Measurements from ENCODE around the gene RFX5.
"Not testable (repeated sequence)": the region's sequence is repeated elsewhere in the genome, so short reads cannot be mapped to it uniquely, and the experiment has no call there.

The RFX5 gene

DNA sequence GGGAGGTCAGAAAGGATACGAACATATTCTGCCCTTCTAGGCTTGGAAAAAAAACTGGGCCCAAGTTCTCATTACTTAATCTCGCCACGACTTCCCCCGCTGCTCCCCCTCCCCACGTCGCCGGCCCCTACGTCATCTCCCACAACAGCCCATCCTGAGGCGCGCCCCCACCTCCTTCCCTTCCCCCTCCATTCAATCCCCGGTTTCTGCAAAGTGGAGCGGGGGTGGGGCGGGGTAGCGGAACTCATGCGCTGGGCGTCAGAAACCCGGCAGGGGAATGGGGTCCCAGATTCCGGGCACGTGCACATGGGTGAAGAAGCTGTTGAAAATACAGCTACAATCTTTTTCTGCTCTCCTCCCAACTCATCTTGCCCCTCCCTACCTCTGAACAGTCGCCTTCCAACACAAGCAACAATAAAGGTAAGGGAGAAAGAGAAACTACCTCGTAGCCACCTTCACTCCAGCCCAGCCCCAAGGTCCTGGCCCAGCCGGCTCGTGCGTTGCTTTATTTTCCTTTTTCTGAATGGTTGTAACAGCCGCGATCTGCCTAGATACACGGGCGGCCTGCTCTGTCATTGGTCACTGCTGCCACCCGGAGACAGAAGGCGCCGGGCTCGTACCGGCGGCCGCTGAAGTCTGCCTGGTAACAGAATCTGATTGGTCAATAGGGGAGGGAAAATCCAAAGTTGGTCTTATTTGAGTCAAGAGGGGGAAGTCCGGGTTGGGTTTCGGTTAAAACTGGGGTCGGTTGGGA, at the start of gene RFX5:
Gene RFX5, minus strand, starts transcription at position 484 of the 754 bp plus-strand sequence. CDS start 932 bp downstream, outside the sequence.
- H3K9me3 Mint-ChIP-seq, result peaks cover 2% of the 10 kb centered on the region
- H3K27me3 Mint-ChIP-seq, result no peaks in the 10 kb centered on the region
- peak; percentile 98 for ATAC-seq
- H3K4me1 Mint-ChIP-seq, result peaks cover 54% of the 10 kb centered on the region
- H3K4me3 Mint-ChIP-seq, result peak within 1 kb of the TSS; percentile 92
- peaks cover 45% of the 10 kb centered on the region for H3K36me3 Mint-ChIP-seq
- H3K27ac Mint-ChIP-seq, result peak within 1 kb of the TSS; percentile 99

DNA sequence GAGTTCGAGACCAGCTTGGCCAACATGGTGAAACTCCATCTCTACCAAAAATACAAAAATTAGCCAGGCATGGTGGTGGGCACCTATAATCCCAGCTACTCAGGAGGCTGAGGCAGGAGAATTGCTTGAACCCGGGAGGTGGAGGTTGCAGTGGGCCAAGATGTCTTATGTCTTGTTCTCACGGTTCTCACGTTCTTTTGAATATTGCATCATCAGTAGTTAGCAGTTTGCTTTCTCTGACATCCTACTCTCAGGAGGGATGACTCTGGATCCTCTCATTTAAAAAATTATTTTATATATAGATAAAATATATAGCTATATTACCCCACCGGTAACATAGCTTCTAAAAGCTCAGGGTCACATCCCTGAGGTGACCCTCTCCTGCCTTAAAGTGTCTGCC, 49.2 kb upstream of the RFX5 start:
- not testable (repeated sequence) for H3K9me3 Mint-ChIP-seq

DNA sequence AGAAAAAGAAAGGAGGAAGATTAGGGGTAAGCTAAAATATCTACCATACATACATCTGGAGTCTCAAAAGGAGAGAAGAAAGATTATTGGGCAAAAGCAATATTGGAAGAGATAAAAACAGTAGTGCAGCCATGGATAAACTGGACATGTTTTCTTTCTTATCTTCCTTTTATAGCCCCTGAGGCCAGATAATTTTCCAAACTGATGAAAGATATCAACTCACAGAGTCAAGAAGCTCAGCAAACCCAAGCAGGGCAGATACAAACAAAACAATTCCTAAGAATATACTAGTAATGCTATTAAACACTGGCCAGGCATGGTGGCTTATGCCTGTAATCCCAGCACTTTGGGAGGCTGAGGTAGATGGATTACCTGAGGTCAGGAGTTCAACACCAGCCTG, 46.5 kb upstream of the RFX5 start:
- H3K36me3 Mint-ChIP-seq, result no peaks in the 10 kb centered on the region
- H3K27me3 Mint-ChIP-seq, result no peaks in the 10 kb centered on the region
- ATAC-seq, result no peak
- no peaks in the 10 kb centered on the region for H3K9me3 Mint-ChIP-seq
- no peak overlapping the region for H3K27ac Mint-ChIP-seq
- H3K4me1 Mint-ChIP-seq, result no peaks in the 10 kb centered on the region
- H3K4me3 Mint-ChIP-seq, result no peak overlapping the region

More for the DNA sequence above, 49.2 kb upstream of the RFX5 start:
- not testable (repeated sequence) for H3K27me3 Mint-ChIP-seq, ATAC-seq, H3K4me3 Mint-ChIP-seq, H3K27ac Mint-ChIP-seq
- H3K36me3 Mint-ChIP-seq, result peaks cover 20% of the 10 kb centered on the region
- H3K4me1 Mint-ChIP-seq, result peaks cover 20% of the 10 kb centered on the region

DNA sequence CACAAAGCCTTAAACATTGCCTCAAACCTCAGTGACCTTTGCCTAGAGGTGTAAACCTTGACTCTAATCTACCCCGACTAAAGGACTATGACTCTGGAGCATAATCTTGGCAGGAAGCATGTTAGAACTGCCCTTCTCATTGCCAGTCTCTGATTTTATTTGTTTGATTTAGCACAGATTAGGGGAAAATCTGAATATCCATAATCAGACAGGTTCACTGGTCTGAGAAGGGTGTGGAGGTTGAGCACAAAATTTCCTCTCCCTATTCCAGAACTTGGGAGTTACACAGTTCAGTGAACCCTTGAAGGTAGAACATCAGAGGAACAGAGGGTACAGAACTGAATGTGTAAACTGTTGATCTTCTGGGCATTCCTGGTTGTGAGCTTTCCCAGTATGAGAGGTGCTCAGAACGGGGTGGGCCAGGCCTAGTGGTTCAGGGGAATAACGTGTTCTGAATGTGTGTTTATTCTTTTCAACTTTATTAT, 44.1 kb upstream of the RFX5 start:
- Mint-ChIP-seq H3K4me1 (no peaks in the 10 kb centered on the region), H3K9me3 (no peaks in the 10 kb centered on the region), H3K36me3 (no peaks in the 10 kb centered on the region), H3K4me3 (no peak overlapping the region), H3K27ac (no peak overlapping the region), H3K27me3 (no peaks in the 10 kb centered on the region)
- no peak for ATAC-seq

GRCh38 chr1:151390221-151391078, 43.4 kb upstream of the RFX5 start:
- H3K36me3 Mint-ChIP-seq, H3K27ac Mint-ChIP-seq, ATAC-seq, H3K9me3 Mint-ChIP-seq, H3K4me1 Mint-ChIP-seq, H3K27me3 Mint-ChIP-seq, H3K4me3 Mint-ChIP-seq: not testable (repeated sequence)

DNA sequence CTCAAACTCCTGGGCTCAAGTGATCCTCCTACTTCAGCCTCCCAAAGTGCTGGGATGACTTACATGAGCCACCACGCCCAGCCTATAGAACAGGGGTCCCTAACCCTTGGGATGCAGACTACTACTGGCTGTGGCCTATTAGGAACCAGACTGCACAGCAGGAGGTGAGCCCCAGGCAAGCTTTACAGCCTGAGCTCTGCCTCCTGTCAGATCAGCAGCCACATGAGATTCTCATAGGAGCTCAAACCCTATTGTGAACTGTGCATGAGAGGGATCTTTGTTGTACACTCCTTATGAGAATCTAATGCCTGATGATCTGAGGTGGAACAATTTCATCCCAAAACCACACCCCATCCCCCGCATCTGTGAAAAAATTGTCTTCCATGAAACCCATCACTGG, 39.0 kb upstream of the RFX5 start:
- Mint-ChIP-seq H3K36me3 (no peaks in the 10 kb centered on the region), H3K9me3 (no peaks in the 10 kb centered on the region), H3K27me3 (no peaks in the 10 kb centered on the region), H3K4me3 (no peak overlapping the region), H3K27ac (no peak overlapping the region), H3K4me1 (no peaks in the 10 kb centered on the region)
- no peak for ATAC-seq

DNA sequence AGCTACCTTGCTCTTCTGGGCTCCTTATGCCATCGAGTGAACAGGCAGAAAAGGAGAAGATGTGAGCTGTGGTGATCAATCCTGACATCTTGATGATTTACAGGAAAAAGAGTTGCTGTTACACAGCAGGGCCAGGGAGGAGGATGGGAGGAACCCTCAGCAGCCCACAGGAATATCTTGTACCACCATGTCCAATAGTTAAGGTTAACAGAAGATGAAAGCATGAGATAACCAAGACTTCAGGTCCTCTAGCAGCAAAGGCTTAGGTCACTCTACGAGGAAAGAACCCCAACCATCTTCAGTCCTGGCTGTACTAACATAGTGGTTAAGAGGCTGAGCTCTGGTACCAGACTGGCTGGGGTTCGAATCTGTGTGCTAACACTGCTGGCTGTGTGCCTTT, 37.5 kb upstream of the RFX5 start:
- no peak overlapping the region for H3K27ac Mint-ChIP-seq
- ATAC-seq, result no peak
- no peaks in the 10 kb centered on the region for H3K27me3 Mint-ChIP-seq
- no peaks in the 10 kb centered on the region for H3K4me1 Mint-ChIP-seq
- H3K9me3 Mint-ChIP-seq, result no peaks in the 10 kb centered on the region
- no peak overlapping the region for H3K4me3 Mint-ChIP-seq
- no peaks in the 10 kb centered on the region for H3K36me3 Mint-ChIP-seq

- H3K36me3 Mint-ChIP-seq, result no peaks in the 10 kb centered on the region
- H3K4me1 Mint-ChIP-seq, result no peaks in the 10 kb centered on the region
- H3K4me3 Mint-ChIP-seq, result no peak overlapping the region
- H3K9me3 Mint-ChIP-seq, result no peaks in the 10 kb centered on the region
- ATAC-seq, result no peak
- no peak overlapping the region for H3K27ac Mint-ChIP-seq
- no peaks in the 10 kb centered on the region for H3K27me3 Mint-ChIP-seq
Observed at GRCh38 chr1:151377150-151377884, 30.3 kb upstream of the RFX5 start.

- Mint-ChIP-seq H3K4me1 (no peaks in the 10 kb centered on the region), H3K36me3 (no peaks in the 10 kb centered on the region), H3K27ac (no peak overlapping the region), H3K27me3 (no peaks in the 10 kb centered on the region), H3K9me3 (no peaks in the 10 kb centered on the region), H3K4me3 (no peak overlapping the region)
- ATAC-seq, result no peak
Observed at GRCh38 chr1:151373196-151373595, 26.1 kb upstream of the RFX5 start.

DNA sequence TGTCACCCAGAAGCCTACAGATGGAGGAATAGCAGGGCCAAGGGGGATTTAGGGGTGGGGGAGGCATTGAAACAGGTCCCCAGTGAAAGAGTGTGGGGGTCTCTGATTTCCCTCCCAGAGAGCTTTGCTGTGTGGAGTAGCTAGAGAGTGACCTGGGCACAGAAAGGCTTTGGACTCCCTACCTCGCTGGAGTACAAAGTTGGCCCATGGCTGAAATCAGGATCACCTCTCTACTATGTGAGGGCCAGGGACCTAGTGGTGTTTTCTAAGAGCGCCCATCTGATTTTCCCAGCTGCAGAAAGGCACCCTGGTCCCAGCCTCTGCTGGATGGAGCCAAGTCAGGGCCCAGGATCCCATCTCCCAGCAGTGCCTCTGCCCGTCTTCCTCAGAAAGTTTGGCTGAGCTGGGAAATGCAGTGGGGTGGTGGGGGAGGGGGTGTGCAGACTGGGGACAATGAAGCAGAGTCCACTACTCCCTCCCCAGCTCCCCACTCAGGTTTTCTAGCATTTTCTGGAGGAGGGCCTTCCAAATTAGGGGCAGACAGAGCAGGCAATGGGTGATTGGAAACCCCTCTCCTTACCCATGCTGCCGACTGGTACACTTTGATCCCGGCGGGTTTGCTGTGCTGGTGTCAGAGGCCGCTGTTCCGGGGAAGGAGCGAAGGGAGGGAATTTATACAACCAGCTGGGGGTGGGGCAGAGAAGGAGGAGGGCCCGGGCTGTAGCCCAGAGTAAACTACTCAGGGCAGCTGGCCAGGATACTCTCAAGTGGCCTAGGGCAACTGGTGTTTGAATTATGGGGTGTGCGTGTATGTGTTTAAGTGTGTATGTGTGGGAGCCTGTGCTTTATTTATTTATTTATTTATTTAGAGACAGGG, 25.2 kb upstream of the RFX5 start, which contains the start of gene SELENBP1:
Gene SELENBP1, minus strand, starts transcription at position 648 of the 877 bp plus-strand sequence. Its CDS starts 64 bp downstream, at position 584.
- Mint-ChIP-seq H3K36me3 (no peaks in the 10 kb centered on the region), H3K9me3 (no peaks in the 10 kb centered on the region), H3K4me1 (no peaks in the 10 kb centered on the region), H3K27ac (peak within 1 kb of the TSS; percentile 5), H3K4me3 (no peak within 1 kb of the TSS), H3K27me3 (no peaks in the 10 kb centered on the region)
- peak; percentile 17 for ATAC-seq

- H3K9me3 Mint-ChIP-seq, result no peaks in the 10 kb centered on the region
- H3K36me3 Mint-ChIP-seq, result no peaks in the 10 kb centered on the region
- H3K27me3 Mint-ChIP-seq, result no peaks in the 10 kb centered on the region
- H3K4me1 Mint-ChIP-seq, result no peaks in the 10 kb centered on the region
- peak overlapping the region; percentile 5 for H3K27ac Mint-ChIP-seq
- H3K4me3 Mint-ChIP-seq, result no peak overlapping the region
- no peak for ATAC-seq
Observed at GRCh38 chr1:151371370-151372057, 24.5 kb upstream of the RFX5 start.

DNA sequence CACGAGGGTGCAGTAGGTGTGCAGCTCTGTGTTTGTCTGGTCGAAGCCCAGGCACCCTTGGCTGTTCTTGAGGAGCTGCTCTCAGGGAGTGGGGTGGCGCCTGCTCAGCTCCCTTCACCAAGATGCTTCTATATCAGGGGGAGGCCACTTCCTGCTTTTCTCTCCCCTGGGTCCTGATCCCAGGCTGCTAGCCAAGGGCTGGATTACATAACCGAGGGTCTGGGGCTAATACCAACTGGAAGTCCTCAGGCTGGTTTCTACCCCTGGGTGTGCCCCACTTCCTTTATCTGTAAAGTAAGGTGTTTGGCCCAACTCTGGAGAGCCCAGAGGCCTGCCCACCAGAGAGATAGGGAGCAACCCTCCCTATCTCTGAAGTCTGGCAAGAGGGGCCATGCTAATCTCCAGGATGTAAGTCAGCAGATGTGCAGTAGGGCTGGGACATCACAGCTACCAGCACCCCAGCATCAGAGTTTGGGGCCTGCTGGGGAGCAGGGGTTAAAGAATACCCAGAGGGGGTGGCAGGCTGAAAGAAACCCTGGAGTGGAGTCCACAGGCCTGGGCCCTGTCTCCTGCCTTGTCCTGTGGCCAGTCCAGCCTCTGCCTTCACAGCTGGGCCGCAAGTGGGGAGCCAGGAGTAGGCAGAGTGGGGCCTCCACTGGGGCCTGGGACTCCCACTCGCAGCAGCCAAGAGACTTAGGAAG, 23.3 kb upstream of the RFX5 start:
- Mint-ChIP-seq H3K4me1 (no peaks in the 10 kb centered on the region), H3K4me3 (no peak overlapping the region), H3K27ac (no peak overlapping the region), H3K27me3 (no peaks in the 10 kb centered on the region), H3K9me3 (no peaks in the 10 kb centered on the region), H3K36me3 (no peaks in the 10 kb centered on the region)
- no peak for ATAC-seq

GRCh38 chr1:151369621-151370048, 22.6 kb upstream of the RFX5 start:
- ATAC-seq, result no peak
- Mint-ChIP-seq H3K36me3 (no peaks in the 10 kb centered on the region), H3K9me3 (no peaks in the 10 kb centered on the region), H3K4me1 (no peaks in the 10 kb centered on the region), H3K27ac (no peak overlapping the region), H3K4me3 (no peak overlapping the region), H3K27me3 (no peaks in the 10 kb centered on the region)

Measured in stimulated activated memory B cell treated with anti-CD40 and anti-IgM and Interleukin-4, amounts not matched to agents 10 μg/mL and 1 μg/mL and 100 μg/mL, for 72 hours (primary cell).